ENCODE measurements around the gene ALDH1A3.

ALDH1A3 gene

DNA sequence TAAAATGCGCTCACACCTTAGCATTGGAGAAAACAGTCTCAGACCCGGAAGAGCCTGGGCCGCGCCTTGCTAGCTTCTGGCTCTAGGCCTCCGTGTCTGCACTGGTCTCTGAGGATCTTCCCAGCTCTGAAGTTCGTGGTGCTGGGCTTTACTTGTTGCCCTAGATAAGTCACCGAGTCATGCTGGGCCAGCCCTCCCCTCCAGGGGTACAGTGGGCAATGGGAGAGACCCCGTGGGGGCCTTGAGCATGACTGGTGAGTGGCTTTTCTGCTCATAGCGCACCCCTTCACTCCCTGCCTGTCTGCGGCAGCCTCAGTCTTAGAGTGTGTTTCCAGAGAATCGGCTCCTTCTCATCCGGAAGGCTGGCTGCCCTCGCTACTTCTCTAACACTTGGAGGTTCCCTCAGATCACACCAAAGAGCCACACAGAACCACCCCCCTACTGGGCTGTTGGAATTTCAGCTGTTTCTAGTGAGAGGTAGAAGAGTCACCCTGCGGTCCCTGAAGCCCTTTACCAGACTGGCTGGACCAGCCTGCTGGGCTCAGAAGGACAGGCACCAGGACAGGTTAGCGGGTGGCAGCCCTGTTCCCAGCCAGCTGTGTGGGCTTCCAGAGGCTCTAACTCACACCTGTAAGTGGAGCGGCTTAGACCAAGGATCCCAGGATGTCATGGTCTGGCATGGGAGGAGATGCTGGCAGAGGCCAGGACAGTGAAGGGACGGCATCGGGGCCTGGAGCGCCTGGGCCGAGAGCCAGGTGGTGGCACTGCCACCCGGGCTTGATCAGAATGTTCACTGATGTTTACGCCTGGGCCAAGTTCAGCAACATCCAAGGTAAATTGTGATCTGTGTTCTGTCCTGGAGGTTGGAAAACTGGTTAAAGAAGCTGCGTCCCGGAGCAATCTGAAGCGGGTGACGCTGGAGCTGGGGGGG is 17.9 kb downstream of the ALDH1A3 start:
- DNase-seq = no peak

DNA sequence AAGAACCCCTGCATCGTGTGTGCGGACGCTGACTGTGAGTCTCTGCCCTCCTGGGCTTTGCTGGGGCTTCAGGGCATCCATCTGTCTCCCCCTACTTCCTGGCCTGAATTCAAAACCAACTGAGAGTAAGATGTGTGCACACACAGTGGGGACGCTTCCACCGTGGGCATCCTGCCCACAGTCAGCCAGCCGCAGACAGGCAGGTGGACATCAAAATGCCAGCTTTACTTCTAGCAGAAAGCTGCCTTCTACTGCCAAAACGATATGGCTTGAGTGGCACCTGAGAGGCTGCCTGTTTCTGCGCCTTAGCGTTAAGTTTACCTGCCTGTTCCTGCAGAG is 18.5 kb downstream of the ALDH1A3 start:
- no peak for TF ChIP-seq POLR2A (IDR thresholded peaks at IDR 0.05; ENCODE audit: low read length)
- no peak for TF ChIP-seq GATA1 (IDR thresholded peaks at IDR 0.05; ENCODE audit: low read depth, low read length)
- no peak for DNase-seq

More for the DNA sequence above, 17.9 kb downstream of the ALDH1A3 start:
- no peak for TF ChIP-seq GATA1 (IDR thresholded peaks at IDR 0.05; ENCODE audit: low read depth, low read length)

GRCh38 chr15:100898661-100899462 is 19.2 kb downstream of the ALDH1A3 start:
- DNase-seq = no peak
- TF ChIP-seq GATA1 (IDR thresholded peaks at IDR 0.05; ENCODE audit: low read depth, low read length) (no peak), POLR2A (IDR thresholded peaks at IDR 0.05; ENCODE audit: low read length) (no peak)

DNA sequence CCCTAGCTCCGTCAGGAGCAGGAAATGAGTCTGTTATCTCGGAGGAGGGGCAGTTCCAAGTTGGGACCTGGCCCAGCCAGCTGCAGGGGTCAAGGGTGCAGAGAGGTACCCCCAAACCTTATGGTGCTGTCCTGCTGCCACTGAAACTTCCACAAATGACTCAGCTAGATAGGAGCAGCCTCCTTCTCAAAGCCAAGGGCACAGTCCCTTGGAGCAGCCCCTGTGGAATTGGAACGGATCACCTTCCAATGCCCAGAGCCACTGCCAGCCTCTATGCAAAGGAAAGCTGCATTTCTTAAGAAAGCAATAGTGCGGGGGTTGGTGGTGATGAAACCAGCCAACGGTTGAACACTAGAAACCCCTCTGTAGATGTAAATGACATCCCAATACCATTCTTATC is 20.0 kb downstream of the ALDH1A3 start:
- TF ChIP-seq GATA1 (IDR thresholded peaks at IDR 0.05; ENCODE audit: low read depth, low read length) = no peak
- TF ChIP-seq POLR2A (IDR thresholded peaks at IDR 0.05; ENCODE audit: low read length) = no peak
- no peak for DNase-seq

- TF ChIP-seq GATA1 (IDR thresholded peaks at IDR 0.05; ENCODE audit: low read depth, low read length) (no peak), POLR2A (IDR thresholded peaks at IDR 0.05; ENCODE audit: low read length) (no peak)
- no peak for DNase-seq
Measured at GRCh38 chr15:100900136-100900794, 20.6 kb downstream of the ALDH1A3 start.

- DNase-seq = no peak
- TF ChIP-seq POLR2A (IDR thresholded peaks at IDR 0.05; ENCODE audit: low read length) (no peak), GATA1 (IDR thresholded peaks at IDR 0.05; ENCODE audit: low read depth, low read length) (no peak)
Measured at GRCh38 chr15:100900795-100901169, 21.2 kb downstream of the ALDH1A3 start.

- TF ChIP-seq GATA1 (IDR thresholded peaks at IDR 0.05; ENCODE audit: low read depth, low read length) = no peak
- TF ChIP-seq POLR2A (IDR thresholded peaks at IDR 0.05; ENCODE audit: low read length) = no peak
- no peak for DNase-seq
Measured at GRCh38 chr15:100901296-100901695, 21.7 kb downstream of the ALDH1A3 start.

GRCh38 chr15:100901702-100902435 is 22.2 kb downstream of the ALDH1A3 start:
- TF ChIP-seq POLR2A (IDR thresholded peaks at IDR 0.05; ENCODE audit: low read length) (no peak), GATA1 (IDR thresholded peaks at IDR 0.05; ENCODE audit: low read depth, low read length) (no peak)
- DNase-seq = no peak

GRCh38 chr15:100902436-100903167 is 23.0 kb downstream of the ALDH1A3 start:
- no peak for TF ChIP-seq GATA1 (IDR thresholded peaks at IDR 0.05; ENCODE audit: low read depth, low read length)
- no peak for TF ChIP-seq POLR2A (IDR thresholded peaks at IDR 0.05; ENCODE audit: low read length)
- DNase-seq = no peak

DNA sequence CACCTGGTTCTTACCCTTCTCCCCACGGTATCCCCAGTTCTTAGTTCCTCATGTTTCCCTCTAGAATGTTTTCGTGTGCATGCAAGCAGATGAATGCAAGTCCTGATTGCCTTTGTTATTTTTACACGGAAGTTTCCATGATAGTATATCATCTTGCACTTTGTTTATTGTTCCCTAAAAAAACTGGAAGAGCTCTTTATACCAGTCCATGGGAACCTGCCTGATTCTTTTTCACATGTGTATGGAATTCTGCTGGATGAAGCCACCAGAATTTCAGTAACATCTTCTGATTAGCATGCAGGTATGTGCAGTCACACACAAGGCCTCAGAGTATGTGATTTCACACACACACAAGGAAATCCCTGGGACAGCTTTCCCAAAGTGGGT is 23.5 kb downstream of the ALDH1A3 start:
- DNase-seq = no peak
- no peak for TF ChIP-seq POLR2A (IDR thresholded peaks at IDR 0.05; ENCODE audit: low read length)
- TF ChIP-seq GATA1 (IDR thresholded peaks at IDR 0.05; ENCODE audit: low read depth, low read length) = no peak

- TF ChIP-seq GATA1 (IDR thresholded peaks at IDR 0.05; ENCODE audit: low read depth, low read length) (no peak), POLR2A (IDR thresholded peaks at IDR 0.05; ENCODE audit: low read length) (no peak)
- no peak for DNase-seq
Measured at GRCh38 chr15:100905850-100906249, 26.2 kb downstream of the ALDH1A3 start.

DNA sequence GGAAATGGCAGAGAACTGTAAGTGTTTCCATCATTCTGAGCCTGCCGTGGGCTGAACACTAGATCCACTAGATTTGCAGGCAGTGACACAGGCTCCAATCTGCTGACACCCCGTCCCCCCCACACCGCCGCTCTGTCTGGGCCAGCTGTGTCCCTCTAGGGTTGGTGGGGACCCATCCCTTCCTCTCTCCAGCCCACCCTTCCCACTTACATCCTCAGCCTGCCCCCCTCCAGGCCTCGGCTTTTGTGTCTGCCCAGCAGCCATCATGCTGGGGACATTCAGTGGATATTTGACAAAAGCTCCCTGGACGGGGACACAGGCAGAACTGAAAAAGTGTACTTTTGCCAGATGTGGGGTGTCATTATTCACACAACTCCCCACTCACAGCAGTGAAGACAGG is 28.8 kb downstream of the ALDH1A3 start:
- DNase-seq = no peak
- TF ChIP-seq GATA1 (IDR thresholded peaks at IDR 0.05; ENCODE audit: low read depth, low read length) = no peak
- no peak for TF ChIP-seq POLR2A (IDR thresholded peaks at IDR 0.05; ENCODE audit: low read length)

DNA sequence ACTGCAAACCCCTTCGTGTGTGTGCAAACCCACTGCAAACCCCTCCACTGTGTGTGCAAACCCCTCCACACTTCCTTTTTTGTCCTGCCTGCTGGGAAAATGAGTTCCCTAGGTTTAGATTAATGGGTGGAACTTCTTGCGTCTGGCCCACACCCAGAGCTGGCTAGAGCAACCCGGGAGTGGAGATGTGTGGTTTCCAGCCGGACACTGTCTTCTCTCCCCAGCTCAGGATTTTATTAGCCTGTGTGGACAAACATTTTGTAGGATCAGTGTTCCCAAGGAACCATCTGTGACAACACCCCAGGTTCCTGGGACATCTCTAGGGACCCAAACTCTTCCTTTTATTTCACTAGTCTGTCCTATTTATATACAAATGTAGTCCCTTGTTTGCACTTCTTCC is 29.9 kb downstream of the ALDH1A3 start:
- no peak for TF ChIP-seq GATA1 (IDR thresholded peaks at IDR 0.05; ENCODE audit: low read depth, low read length)
- no peak for DNase-seq

Data from erythroblast (primary cell).